Measurements from ENCODE around the gene CACNB1.

GRCh38 chr17:39193346-39193745 is 4.1 kb downstream of the CACNB1 start:
- TF ChIP-seq POLR2A (IDR thresholded peaks at IDR 0.05) = no peak
- no peak for TF ChIP-seq CTCF (IDR thresholded peaks at IDR 0.05)
